NCI-H146 treated with DMSO at 0.1 percent for 48 hours (cell line): Measurements from ENCODE around the gene SLC35F1.
"Not testable (repeated sequence)": the region's sequence is repeated elsewhere in the genome, so short reads cannot be mapped to it uniquely, and the experiment has no call there.

Experiments used
- DNase-seq: peaks from one replicate; lab custom pipeline; 2025; ENCODE audit not compliant: unreplicated experiment; lab: John Stamatoyannopoulos, UW

Gene SLC35F1

GRCh38 chr6:117924690-117925089, 17.6 kb downstream of the SLC35F1 start:
- DNase-seq = no peak

GRCh38 chr6:117927866-117928265, 20.8 kb downstream of the SLC35F1 start:
- no peak for DNase-seq

DNA sequence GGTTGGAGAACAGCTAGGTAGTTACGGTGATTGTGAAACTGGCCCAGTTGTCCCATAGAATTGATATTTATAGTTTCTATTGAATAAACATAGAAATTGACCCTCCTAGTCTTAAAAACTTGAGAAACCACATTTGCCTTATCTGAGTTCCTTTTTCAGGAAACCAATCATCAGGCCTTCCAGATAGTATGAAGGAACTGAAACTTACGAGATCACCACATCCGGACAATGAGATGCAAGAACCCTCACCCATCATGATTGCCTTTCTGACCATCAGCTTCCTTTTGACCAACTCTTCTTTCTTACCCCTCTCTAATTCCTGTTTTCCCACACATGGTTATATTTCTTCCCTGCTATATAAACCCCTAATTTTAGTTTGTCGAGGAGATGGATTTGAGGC, 21.8 kb downstream of the SLC35F1 start:
- DNase-seq = no peak

DNA sequence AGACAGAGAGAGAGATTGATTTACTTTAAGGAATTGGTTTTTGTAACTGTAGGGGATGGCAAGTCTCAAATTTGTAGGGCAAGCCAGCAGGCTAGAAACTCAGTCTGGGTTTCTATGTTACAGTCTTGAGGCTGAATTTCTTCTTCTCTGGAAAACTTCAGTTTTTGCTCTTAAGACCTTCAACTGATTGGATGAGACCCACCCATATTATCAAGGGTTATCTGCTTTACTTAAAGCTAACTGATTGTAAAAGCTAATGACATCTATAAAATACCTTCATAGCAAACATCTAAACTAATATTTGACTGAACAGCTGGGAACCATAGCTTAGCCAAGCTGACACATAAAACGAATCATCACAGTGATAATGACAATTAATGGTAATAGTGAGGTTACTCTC, 22.4 kb downstream of the SLC35F1 start:
- no peak for DNase-seq

GRCh38 chr6:117930645-117931044, 23.6 kb downstream of the SLC35F1 start:
- DNase-seq = no peak

GRCh38 chr6:117932001-117932400, 24.9 kb downstream of the SLC35F1 start:
- DNase-seq = no peak

- no peak for DNase-seq
Observed at GRCh38 chr6:117932676-117933075, 25.6 kb downstream of the SLC35F1 start.

GRCh38 chr6:117933471-117933870, 26.4 kb downstream of the SLC35F1 start:
- DNase-seq = no peak

DNA sequence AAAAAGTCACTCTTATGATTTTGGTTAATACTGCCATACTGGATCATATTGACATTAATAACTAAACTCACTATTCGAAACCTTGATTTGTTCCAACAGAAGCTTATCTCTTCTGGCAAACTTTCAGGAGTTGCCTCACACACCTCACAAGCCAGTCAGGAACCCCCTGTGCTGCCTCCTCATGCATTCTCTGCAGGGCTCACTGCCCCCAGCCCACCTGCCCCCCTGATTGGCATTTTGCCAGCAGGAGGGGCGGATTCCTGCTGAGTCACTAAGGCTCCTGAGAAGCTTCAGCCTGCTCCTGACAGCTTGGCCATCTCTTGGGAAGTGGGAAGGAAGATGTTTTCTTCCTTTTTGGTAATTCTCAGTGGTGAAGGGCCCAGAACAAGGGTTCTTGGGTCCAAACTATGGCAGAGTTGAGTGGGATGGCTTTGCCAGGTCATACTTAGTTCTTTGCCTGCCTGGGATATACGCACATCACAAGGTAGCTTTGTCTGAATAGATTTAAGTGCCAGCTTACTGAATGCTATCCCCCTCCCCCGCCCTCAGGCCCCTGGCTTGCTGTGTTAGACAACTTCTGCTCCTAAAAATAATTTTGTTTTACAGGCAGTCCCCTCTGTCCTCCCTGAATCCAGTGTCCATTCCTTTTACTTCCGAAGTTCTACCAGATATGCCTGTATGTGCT, 31.4 kb downstream of the SLC35F1 start:
- DNase-seq = no peak

DNA sequence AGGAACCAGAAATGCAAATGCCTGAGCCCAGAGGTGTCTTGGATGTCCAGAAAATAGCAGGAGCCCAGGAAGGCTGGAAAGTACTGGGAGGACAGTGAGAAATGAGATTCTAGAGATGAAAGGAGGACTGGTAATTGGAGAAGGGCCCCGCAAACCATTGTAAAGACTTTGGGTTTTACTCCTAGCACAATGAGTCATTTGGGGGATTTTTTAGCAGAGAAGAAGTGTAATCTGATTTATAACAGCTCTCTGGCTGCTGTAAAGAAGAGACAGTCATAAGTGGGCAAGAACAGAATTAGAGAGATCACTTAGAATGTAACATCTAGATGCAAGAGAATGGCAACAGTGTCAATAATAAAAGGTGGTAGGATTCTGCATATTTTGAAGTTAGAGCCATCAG, 40.2 kb downstream of the SLC35F1 start:
- no peak for DNase-seq

GRCh38 chr6:117951783-117952182, 44.7 kb downstream of the SLC35F1 start:
- no peak for DNase-seq

GRCh38 chr6:117955684-117956256, 48.7 kb downstream of the SLC35F1 start:
- DNase-seq = no peak

- DNase-seq = no peak
Observed at GRCh38 chr6:117956386-117956785, 49.3 kb downstream of the SLC35F1 start.

- DNase-seq = no peak
Observed at GRCh38 chr6:117958536-117958935, 51.5 kb downstream of the SLC35F1 start.

DNA sequence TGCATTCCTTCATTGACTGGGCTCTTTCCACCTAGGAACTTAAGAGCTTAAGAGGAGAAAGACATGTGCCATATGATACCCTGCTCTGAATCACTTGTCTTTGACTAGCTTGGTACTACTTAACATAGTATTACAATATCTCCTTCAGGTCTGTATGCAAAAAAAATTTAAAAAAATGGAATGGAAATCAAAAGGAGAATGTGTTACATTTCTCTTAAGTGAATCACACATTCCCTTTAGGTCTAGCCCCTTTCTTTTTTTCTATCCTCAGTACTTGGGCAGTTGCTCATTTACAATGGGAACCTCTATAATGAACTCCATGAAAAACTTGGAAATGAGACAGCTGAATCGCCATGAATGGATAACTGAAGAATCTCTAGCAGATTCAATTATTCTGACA, 53.8 kb downstream of the SLC35F1 start:
- DNase-seq = no peak

DNA sequence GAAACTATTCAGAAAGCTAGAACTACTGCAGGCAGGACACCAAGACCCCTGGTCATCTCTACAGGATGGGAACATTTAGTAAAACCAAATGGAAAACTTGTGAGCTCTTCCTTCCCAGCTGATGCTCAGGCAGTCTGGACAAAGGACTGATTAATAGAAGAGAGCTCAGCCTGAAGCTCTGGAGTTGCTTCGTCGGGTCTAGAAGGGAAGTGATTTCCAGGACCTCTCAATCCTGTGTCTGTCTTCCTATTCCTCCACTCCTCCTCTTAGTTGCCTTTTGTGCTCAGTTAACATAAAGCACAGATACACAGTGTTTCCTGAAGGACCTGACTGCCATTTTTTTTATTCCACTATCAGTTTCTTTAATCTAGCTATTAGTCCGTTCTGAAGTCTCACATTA, 54.2 kb downstream of the SLC35F1 start:
- DNase-seq = no peak

- not testable (repeated sequence) for DNase-seq
Observed at GRCh38 chr6:117965763-117966162, 58.7 kb downstream of the SLC35F1 start.

- DNase-seq = no peak
Observed at GRCh38 chr6:117971637-117972036, 64.6 kb downstream of the SLC35F1 start.

- no peak for DNase-seq
Observed at GRCh38 chr6:117974914-117975627, 68.0 kb downstream of the SLC35F1 start.

- DNase-seq = peak; percentile 5
Observed at GRCh38 chr6:117976030-117976651, 69.1 kb downstream of the SLC35F1 start.

GRCh38 chr6:117985916-117986315, 78.9 kb downstream of the SLC35F1 start:
- DNase-seq = no peak

DNA sequence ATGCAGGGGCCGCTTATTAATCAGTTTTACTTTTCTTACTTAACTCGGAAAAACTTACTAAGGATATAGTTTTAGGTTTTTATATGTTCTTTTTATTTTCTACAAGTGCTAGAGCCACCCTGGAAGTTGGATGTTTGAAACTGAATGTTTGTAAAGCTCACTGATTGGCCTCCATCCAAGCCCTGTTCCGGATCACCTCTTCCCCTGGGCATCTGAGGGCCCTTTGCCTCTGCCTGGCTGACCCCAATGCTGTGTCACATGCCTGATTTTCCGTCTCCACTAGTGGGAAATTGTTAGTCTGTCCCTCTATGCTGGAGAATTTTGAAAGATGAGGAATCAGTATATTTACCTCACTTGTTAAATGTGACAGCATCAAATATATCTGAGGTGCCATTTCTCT, 79.3 kb downstream of the SLC35F1 start:
- DNase-seq = no peak
